Endothelial cell of umbilical vein (primary cell): ENCODE measurements around the gene GPATCH2. TPM values are rescaled to one million over a fixed set of nuclear protein-coding genes. Genes with fewer than 3 reads are reported as not detected.

Experiments used
- BruUV-seq: library from RNA; stranded (reverse); fragments of 400-500 nt; replicated peaks from 2 replicates; lab custom pipeline; 2021; lab: Mats Ljungman, UMichigan
- CTCF ChIA-PET: fragments of 300-600, 350-600 bp; sonication (Branson Sonifier 250); formaldehyde crosslinking; loops from one replicate; lab custom pipeline; 2021; ENCODE audit warnings: antibody characterized with exemption, inconsistent platforms; lab: Charles Lee
- POLR2A ChIA-PET: fragments of 300-600, 350-600 bp; sonication (Branson Sonifier 250); formaldehyde crosslinking; loops from one replicate; lab custom pipeline; 2021; ENCODE audit warnings: antibody characterized with exemption, inconsistent platforms; lab: Charles Lee
- DNase-seq: peaks from one replicate; pipeline ENCODE4 v3.0.0-alpha.2; 2011; ENCODE audit warnings: low read depth, low spot score
- FAIRE-seq: peaks from 2 replicates; lab custom pipeline; 2011; peaks lifted over from hg19 to GRCh38; lab: Jason Lieb, UNC
- H2AFZ ChIP-seq: 2 replicates; pipeline ENCODE4 v1.6.0; 2012; ENCODE audit warnings: low read depth, low read length, control low read depth, inconsistent platforms
- H3K27ac ChIP-seq: 2 replicates; pipeline ENCODE4 v1.5.1; 2011; ENCODE audit warnings: low read depth, mild to moderate bottlenecking, control low read depth, low read length, moderate library complexity; ENCODE audit not compliant: insufficient read depth
- H3K27me3 ChIP-seq, 2 experiments: 2 replicates each; pipeline versions ENCODE4 v1.6.0 to v1.6.1; 2011; ENCODE audit warnings: low read length in 2 of 2, mixed read lengths in 1 of 2; ENCODE audit not compliant: control insufficient read depth in 2 of 2, insufficient read depth in 2 of 2
- H3K36me3 ChIP-seq, 2 experiments: 2 replicates in 1 of 2; 3 replicates in 1 of 2; pipeline ENCODE4 v1.5.1; 2011; ENCODE audit warnings: low read length in 2 of 2, mild to moderate bottlenecking in 1 of 2, moderate library complexity in 1 of 2; ENCODE audit not compliant: control insufficient read depth in 2 of 2, insufficient read depth in 2 of 2; ENCODE audit errors: extremely low read depth in 1 of 2
- H3K4me1 ChIP-seq: 3 replicates; pipeline ENCODE4 v1.5.1; 2011; ENCODE audit warnings: mild to moderate bottlenecking, low read length; ENCODE audit not compliant: control insufficient read depth, insufficient read depth; ENCODE audit errors: extremely low read depth
- H3K4me2 ChIP-seq: 2 replicates; pipeline ENCODE4 v1.6.1; 2011; ENCODE audit warnings: low read length, control low read depth, mixed read lengths; ENCODE audit not compliant: insufficient read depth
- H3K4me3 ChIP-seq, 3 experiments: fragments of 200-600 bp in 1 of 3; sonication (generic), shearing (Covaris generic) in 1 of 3; replicated peaks in 1 of 3; 2 replicates each; pipeline ENCODE4 v1.5.1; 2011 to 2016; ENCODE audit warnings: control low read depth in 3 of 3, low read length in 3 of 3, mild to moderate bottlenecking in 2 of 3, inconsistent platforms in 1 of 3, low read depth in 1 of 3, moderate library complexity in 1 of 3; ENCODE audit not compliant: insufficient read depth in 1 of 3
- H3K79me2 ChIP-seq: 2 replicates; pipeline ENCODE4 v1.6.0; 2012; ENCODE audit warnings: low read length, inconsistent platforms; ENCODE audit not compliant: control insufficient read depth, insufficient read depth
- H3K9ac ChIP-seq: replicated peaks from 2 replicates; pipeline ENCODE3; 2011; ENCODE audit warnings: low read length, control low read depth; ENCODE audit not compliant: insufficient read depth; ENCODE audit errors: extremely low read depth
- H3K9me1 ChIP-seq: replicated peaks from 3 replicates; pipeline ENCODE4 v1.6.0; 2011; ENCODE audit warnings: mild to moderate bottlenecking, low read length; ENCODE audit not compliant: control insufficient read depth, insufficient read depth; ENCODE audit errors: extremely low read depth
- H3K9me3 ChIP-seq: replicated peaks from 2 replicates; pipeline ENCODE4 v1.5.1; 2012; ENCODE audit warnings: low read length, inconsistent platforms; ENCODE audit not compliant: control insufficient read depth, insufficient read depth
- H4K20me1 ChIP-seq: replicated peaks from 2 replicates; pipeline ENCODE3; 2011; ENCODE audit warnings: mild to moderate bottlenecking, low read length; ENCODE audit not compliant: control insufficient read depth, insufficient read depth; ENCODE audit errors: extremely low read depth
- GATA2 ChIP-seq: IDR thresholded peaks from 2 replicates; pipeline ENCODE4 v1.7.0; 2011; ENCODE audit warnings: low read depth, mild to moderate bottlenecking, moderate library complexity, mixed read lengths, low read length; ENCODE audit not compliant: insufficient read length, insufficient read depth
- MAX ChIP-seq: IDR thresholded peaks from 2 replicates; pipeline ENCODE4 v1.6.1; 2011; ENCODE audit not compliant: insufficient read depth, insufficient read length
- dilution Hi-C: fragments of 300-500 bp; cut with MboI; formaldehyde crosslinking; loops from one replicate; pipeline ENCODE4 v1.15.0; 2019; ENCODE audit warnings: low sequenced_read_pairs; ENCODE audit not compliant: extremely low pct_ligation_motif_present
- intact Hi-C: fragments of 100-400 bp; cut with micrococcal nuclease; formaldehyde crosslinking; loops from one replicate; pipeline ENCODE4 v1.10.0; 2022
- polyA plus RNA-seq, 4 experiments: library from polyadenylated mRNA; depleted of rRNA in 3 of 4; stranded (reverse) in 3 of 4; unstranded in 1 of 4; fragments of >200 nt; gene quantifications; 2 replicates each; pipeline versions ENCODE4 v1.2.1 to v1.2.3, GENCODE V29; 2011 to 2012; ENCODE audit warnings: missing spikeins in 1 of 4
- total RNA-seq: library from RNA; stranded (reverse); gene quantifications from 2 replicates; pipeline ENCODE4 v1.2.3, GENCODE V29; 2021
- TF ChIP-seq, protein P1 (sequence below), 2 donors: IDR thresholded peaks; 1 replicate in 1 of 2; 2 replicates in 1 of 2; pipeline ENCODE4 v1.5.1; 2011; ENCODE audit warnings: low read length in 2 of 2, mild to moderate bottlenecking in 2 of 2, moderate library complexity in 2 of 2, control low read depth in 1 of 2, inconsistent platforms in 1 of 2, low read depth in 1 of 2; ENCODE audit not compliant: insufficient read depth in 1 of 2; ENCODE audit errors: extremely low read depth in 1 of 2

Gene GPATCH2
- total and polyA plus RNA-seq, 2 donors (not counting 3 experiments of a cell fraction or from before 2014, with no cell fraction given), result 3.3 to 15.6 TPM

DNA sequence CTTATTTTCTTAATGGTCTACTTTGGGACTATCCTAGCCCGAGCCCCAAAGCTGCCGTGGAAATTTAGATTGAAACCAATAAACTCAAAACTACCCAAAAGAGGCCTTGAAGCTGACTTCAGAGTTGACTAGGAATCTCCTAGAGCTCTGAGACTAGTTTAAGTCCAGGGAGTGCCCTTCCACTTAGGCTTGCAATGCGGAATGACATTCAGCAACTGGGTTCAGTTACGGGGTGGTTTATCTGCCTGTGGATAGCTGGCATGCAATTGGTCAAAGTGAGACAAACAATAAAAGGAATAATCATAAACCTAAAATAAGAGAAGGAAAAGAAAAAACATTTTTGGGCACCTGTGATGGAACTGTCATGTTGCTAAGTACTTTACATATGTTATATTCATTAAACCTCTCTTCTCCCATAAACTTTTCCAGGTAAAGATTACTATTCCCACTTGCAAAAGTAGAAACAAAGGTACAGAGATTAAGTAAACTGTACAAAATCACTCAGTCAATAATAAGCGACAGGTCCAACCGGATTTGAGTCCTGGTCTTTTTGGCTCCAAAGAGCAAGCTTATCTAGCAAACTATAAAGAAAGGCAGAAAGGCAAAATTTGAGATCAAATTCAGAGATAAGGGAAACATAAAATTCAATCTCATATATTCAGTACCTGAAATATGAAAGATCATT, 56.5 kb downstream of the GPATCH2 start:
- BruUV-seq, result no TSS peak
- H3K27ac ChIP-seq, result no peak overlapping the region
- POLR2A ChIA-PET, result no interaction called here
- H3K9me1 ChIP-seq, result no peaks in the 10 kb centered on the region
- no peaks in the 10 kb centered on the region for H3K4me1 ChIP-seq
- no peak overlapping the region for H2AFZ ChIP-seq
- no peaks in the 10 kb centered on the region for H4K20me1 ChIP-seq
- no peaks in the 10 kb centered on the region for H3K27me3 ChIP-seq
- no peak overlapping the region for H3K4me3 ChIP-seq
- H3K36me3 ChIP-seq, result no peaks in the 10 kb centered on the region
- no peak overlapping the region for H3K4me2 ChIP-seq
- intact Hi-C loops, result no loop called here
- CTCF ChIA-PET, result no interaction called here
- H3K79me2 ChIP-seq, result no peaks in the 10 kb centered on the region
- DNase-seq, result no peak
- no peaks in the 10 kb centered on the region for H3K9me3 ChIP-seq
- TF ChIP-seq GATA2 (peak; percentile 14), MAX (no peak)
- no peak overlapping the region for H3K9ac ChIP-seq
- dilution Hi-C loops, result no loop called here
- no peak for FAIRE-seq

GRCh38 chr1:217569021-217569420, 61.9 kb downstream of the GPATCH2 start:
- intact Hi-C loops, result no loop called here
- Histone ChIP-seq H3K9me3 (no peaks in the 10 kb centered on the region), H2AFZ (no peak overlapping the region), H3K79me2 (no peaks in the 10 kb centered on the region), H3K9me1 (no peaks in the 10 kb centered on the region), H3K9ac (no peak overlapping the region), H3K27ac (no peak overlapping the region), H3K4me1 (no peaks in the 10 kb centered on the region), H3K27me3 (no peaks in the 10 kb centered on the region), H3K4me2 (no peak overlapping the region), H3K4me3 (no peak overlapping the region), H4K20me1 (no peaks in the 10 kb centered on the region), H3K36me3 (no peaks in the 10 kb centered on the region)
- dilution Hi-C loops, result no loop called here
- FAIRE-seq, result no peak
- no peak for DNase-seq
- no TSS peak for BruUV-seq
- CTCF ChIA-PET, result no interaction called here
- POLR2A ChIA-PET, result no interaction called here
- TF ChIP-seq, protein P1, sequence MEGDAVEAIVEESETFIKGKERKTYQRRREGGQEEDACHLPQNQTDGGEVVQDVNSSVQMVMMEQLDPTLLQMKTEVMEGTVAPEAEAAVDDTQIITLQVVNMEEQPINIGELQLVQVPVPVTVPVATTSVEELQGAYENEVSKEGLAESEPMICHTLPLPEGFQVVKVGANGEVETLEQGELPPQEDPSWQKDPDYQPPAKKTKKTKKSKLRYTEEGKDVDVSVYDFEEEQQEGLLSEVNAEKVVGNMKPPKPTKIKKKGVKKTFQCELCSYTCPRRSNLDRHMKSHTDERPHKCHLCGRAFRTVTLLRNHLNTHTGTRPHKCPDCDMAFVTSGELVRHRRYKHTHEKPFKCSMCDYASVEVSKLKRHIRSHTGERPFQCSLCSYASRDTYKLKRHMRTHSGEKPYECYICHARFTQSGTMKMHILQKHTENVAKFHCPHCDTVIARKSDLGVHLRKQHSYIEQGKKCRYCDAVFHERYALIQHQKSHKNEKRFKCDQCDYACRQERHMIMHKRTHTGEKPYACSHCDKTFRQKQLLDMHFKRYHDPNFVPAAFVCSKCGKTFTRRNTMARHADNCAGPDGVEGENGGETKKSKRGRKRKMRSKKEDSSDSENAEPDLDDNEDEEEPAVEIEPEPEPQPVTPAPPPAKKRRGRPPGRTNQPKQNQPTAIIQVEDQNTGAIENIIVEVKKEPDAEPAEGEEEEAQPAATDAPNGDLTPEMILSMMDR (IDR thresholded peaks at IDR 0.05; ENCODE audit: extremely low read depth in 1 of 2, insufficient read depth in 1 of 2, low read depth in 1 of 2, low read length in 2 of 2), result no peak
